Heart left ventricle (tissue), 13 donors: Measurements from ENCODE around the gene PRKCA.

Source experiments
- POLR2A ChIP-seq, 2 donors: fragments of 450-650 bp; IDR thresholded peaks; one replicate each; pipeline ENCODE4 v1.6.1; 2017; ENCODE audit warnings: antibody characterized with exemption in 2 of 2, mild to moderate bottlenecking in 2 of 2, moderate library complexity in 2 of 2
- TF ChIP-seq, protein P1 (sequence below), 12 donors: fragments of 200-600 bp; sonication (generic) in 4 of 12; IDR thresholded peaks; one replicate each; pipeline versions ENCODE4 v1.5.0 to v1.8.0; 2018 to 2022; ENCODE audit warnings: antibody characterized with exemption in 12 of 12, mild to moderate bottlenecking in 5 of 12
- donor health status: ischemic (EF 13 %, LVEDD 7.1; RV severe dilation, severe dysfunction).
- donor health status: DM: no; HTN: yes; CAD: no.
- donor health status: DM: no; HTN: no; CAD: no.
- donor health status: ischemic (EF 25% LVEDD 6.9; RV normal size, moderate dysfunction).
- donor health status: ischemic (EF 25% LVEDD 5.7; RV mildly dilated, moderate dysfunction).
- donor health status: ischemic (EF 35%, LVEDD 5.7; RV mildly dilated, moderate dysfunction).
- donor health status: nonischemic (EF 11% LVEDD 7.7; RV severe dilation, severe dysfunction).
- donor health status: DM: yes; HTN: yes; CAD: no.
- donor health status: PGD.
- donor health status: ischemic (EF 29% LVEDD 5.4; RV normal size, mild dysfunction).
- donor health status: nonischemic (EF 23%, LVEDD 6.1; RV moderate dilation, normal function).

DNA sequence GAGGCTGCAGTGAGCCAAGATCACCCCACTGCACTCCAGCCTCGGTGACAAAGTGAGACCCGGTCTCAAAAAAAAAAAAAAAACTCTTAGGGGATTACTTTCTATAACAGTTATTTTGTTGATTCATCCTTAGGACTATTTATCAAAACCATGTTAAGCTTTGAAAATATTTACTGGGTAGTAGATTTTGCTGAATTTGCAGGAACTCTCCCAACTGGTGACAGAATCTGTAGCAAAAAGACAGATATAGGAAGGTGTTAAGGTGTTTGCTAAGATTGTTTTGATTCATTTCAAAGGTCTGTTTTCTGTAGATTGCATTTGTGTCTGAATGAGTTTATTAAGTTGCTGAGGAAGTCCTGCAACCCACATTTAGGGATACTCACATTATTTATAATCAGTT is 192.6 kb downstream of the PRKCA start:
- TF ChIP-seq, protein P1, sequence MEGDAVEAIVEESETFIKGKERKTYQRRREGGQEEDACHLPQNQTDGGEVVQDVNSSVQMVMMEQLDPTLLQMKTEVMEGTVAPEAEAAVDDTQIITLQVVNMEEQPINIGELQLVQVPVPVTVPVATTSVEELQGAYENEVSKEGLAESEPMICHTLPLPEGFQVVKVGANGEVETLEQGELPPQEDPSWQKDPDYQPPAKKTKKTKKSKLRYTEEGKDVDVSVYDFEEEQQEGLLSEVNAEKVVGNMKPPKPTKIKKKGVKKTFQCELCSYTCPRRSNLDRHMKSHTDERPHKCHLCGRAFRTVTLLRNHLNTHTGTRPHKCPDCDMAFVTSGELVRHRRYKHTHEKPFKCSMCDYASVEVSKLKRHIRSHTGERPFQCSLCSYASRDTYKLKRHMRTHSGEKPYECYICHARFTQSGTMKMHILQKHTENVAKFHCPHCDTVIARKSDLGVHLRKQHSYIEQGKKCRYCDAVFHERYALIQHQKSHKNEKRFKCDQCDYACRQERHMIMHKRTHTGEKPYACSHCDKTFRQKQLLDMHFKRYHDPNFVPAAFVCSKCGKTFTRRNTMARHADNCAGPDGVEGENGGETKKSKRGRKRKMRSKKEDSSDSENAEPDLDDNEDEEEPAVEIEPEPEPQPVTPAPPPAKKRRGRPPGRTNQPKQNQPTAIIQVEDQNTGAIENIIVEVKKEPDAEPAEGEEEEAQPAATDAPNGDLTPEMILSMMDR (IDR thresholded peaks at IDR 0.05) = no peak
- no peak for TF ChIP-seq POLR2A (IDR thresholded peaks at IDR 0.05)
